Activated CD4-positive, CD25-positive, alpha-beta regulatory T cell treated with anti-CD3 and anti-CD28 coated beads, Interleukin-2, amount 50 U/mL, for 24 hours (primary cell): ENCODE results near the gene TXNIP.

Source experiments
- ATAC-seq, 2 donors: fragments of 150-1000 bp; cut with Tn5 transposase; one replicate each; pipeline ENCODE4 v1.10.0; 2021; ENCODE audit warnings: mild to moderate bottlenecking in 1 of 2, moderate library complexity in 1 of 2

TXNIP gene

GRCh38 chr1:145963265-145964019, 32.9 kb downstream of the TXNIP start:
- no peak for ATAC-seq

GRCh38 chr1:145962157-145963102, 33.9 kb downstream of the TXNIP start:
- ATAC-seq = no peak

GRCh38 chr1:145961425-145962156, 34.8 kb downstream of the TXNIP start:
- no peak for ATAC-seq

- no peak for ATAC-seq
These were observed 35.3 kb downstream of the TXNIP start for GRCh38 chr1:145961109-145961424.

- no peak for ATAC-seq
These were observed 35.8 kb downstream of the TXNIP start for GRCh38 chr1:145960468-145961108.

- ATAC-seq = no peak
These were observed 36.4 kb downstream of the TXNIP start for GRCh38 chr1:145959957-145960467.

GRCh38 chr1:145959333-145959732, 37.0 kb downstream of the TXNIP start:
- no peak for ATAC-seq

- no peak for ATAC-seq
These were observed 37.6 kb downstream of the TXNIP start for GRCh38 chr1:145958734-145959133.

- peak; percentile 89 for ATAC-seq
These were observed 38.7 kb downstream of the TXNIP start, which contains the start of gene LIX1L for GRCh38 chr1:145957443-145958319. TSS of gene LIX1L (minus strand) at chr1:145958017. CDS start at chr1:145957927, 90 bp downstream.

- ATAC-seq = no peak
These were observed 39.5 kb downstream of the TXNIP start for GRCh38 chr1:145956781-145957442.

GRCh38 chr1:145956361-145956760, 40.0 kb downstream of the TXNIP start:
- ATAC-seq = no peak

GRCh38 chr1:145955436-145955835, 40.9 kb downstream of the TXNIP start:
- ATAC-seq = no peak

GRCh38 chr1:145953861-145954260, 42.5 kb downstream of the TXNIP start:
- ATAC-seq = no peak

GRCh38 chr1:145952903-145953302, 43.5 kb downstream of the TXNIP start:
- no peak for ATAC-seq

- no peak for ATAC-seq
These were observed 44.9 kb downstream of the TXNIP start for GRCh38 chr1:145951526-145951925.

GRCh38 chr1:145949219-145949618, 47.2 kb downstream of the TXNIP start:
- no peak for ATAC-seq

- no peak for ATAC-seq
These were observed 48.8 kb downstream of the TXNIP start for GRCh38 chr1:145947551-145947950.

GRCh38 chr1:145946477-145946986, 49.8 kb downstream of the TXNIP start:
- ATAC-seq = no peak

GRCh38 chr1:145944532-145944931, 51.8 kb downstream of the TXNIP start:
- ATAC-seq = no peak

- ATAC-seq = no peak
These were observed 53.5 kb downstream of the TXNIP start for GRCh38 chr1:145942871-145943270.
